ENCODE measurements around the gene DHH. TPM values are rescaled to one million over a fixed set of nuclear protein-coding genes. Genes with fewer than 3 reads are reported as not detected.
A peak's percentile ranks its signal among the peaks of the same experiment; 100 is the strongest.

Gene DHH
- total and polyA plus RNA-seq, 9 of the 15 experiments (the other 6 are each of a cell fraction or from before 2014, with no cell fraction given): 0.07 to 2.6 (median 0.54) TPM

DNA sequence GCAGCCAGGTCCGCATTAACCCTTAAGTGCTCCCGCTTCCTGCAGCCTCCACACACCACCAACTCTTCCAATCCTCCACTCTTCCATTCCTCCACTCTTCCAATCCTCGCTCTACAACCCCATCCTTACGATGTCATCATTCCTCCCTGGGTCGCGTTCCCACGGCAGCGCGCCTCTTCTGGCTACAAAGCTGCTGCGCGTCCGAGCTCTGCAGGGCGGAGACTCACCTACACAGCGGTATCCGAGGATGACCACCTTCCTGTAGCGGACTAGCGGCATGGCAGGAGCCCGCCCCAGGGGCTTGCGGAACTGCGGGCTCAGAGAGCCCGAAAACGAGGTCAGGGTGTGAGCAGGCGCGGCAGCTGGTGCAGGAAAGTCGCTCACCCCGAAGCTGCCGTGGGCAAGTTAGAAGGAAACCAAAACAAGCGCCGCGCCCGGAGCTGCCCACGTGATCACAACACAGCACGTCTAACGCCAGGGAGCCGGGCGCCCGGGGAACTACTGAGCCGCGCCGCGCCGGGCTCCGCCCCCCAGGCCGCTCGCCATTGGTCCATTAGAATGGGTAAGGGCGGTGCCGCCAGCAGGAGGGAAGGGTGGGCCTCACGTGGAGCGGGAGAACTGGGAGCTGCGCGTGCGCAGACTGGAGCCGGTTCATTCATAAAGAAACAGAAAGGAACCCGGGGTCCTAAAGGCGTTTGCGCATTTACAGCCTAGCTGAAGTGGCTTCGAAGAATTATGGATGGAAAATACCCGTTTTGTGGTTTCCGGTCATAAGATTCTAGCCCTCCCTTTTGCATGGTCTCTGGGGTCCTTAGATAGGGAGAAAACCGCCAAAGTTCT, 24.9 kb downstream of the DHH start, which contains the start of gene RHEBL1 (continued):
- no peak for TF ChIP-seq ZBTB12 (CRISPR knock-in tag; IDR thresholded peaks at IDR 0.05)
- peak; percentile 88 for TF ChIP-seq ATF7 (IDR thresholded peaks at IDR 0.05)
- TF ChIP-seq, protein P1, sequence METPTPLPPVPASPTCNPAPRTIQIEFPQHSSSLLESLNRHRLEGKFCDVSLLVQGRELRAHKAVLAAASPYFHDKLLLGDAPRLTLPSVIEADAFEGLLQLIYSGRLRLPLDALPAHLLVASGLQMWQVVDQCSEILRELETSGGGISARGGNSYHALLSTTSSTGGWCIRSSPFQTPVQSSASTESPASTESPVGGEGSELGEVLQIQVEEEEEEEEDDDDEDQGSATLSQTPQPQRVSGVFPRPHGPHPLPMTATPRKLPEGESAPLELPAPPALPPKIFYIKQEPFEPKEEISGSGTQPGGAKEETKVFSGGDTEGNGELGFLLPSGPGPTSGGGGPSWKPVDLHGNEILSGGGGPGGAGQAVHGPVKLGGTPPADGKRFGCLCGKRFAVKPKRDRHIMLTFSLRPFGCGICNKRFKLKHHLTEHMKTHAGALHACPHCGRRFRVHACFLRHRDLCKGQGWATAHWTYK (CRISPR knock-in tag; IDR thresholded peaks at IDR 0.05): no peak
- TF ChIP-seq GATA2 (CRISPR knock-in tag; IDR thresholded peaks at IDR 0.05): no peak
- TF ChIP-seq ERF (CRISPR knock-in tag; IDR thresholded peaks at IDR 0.05): no peak
- peak; percentile 72 for TF ChIP-seq CREB1 (IDR thresholded peaks at IDR 0.05)
- no peak; the same call in 1 of the 2 replicates for TF ChIP-seq CREB1 (CRISPR knock-in tag; IDR thresholded peaks at IDR 0.05)
- TF ChIP-seq CBX1 (IDR thresholded peaks at IDR 0.05; ENCODE audit: low read depth): no peak
- no peak for TF ChIP-seq NFIC (IDR thresholded peaks at IDR 0.05)
- peak; percentile 89 for TF ChIP-seq FOXP1 (CRISPR knock-in tag; IDR thresholded peaks at IDR 0.05)
- TF ChIP-seq, protein P2, sequence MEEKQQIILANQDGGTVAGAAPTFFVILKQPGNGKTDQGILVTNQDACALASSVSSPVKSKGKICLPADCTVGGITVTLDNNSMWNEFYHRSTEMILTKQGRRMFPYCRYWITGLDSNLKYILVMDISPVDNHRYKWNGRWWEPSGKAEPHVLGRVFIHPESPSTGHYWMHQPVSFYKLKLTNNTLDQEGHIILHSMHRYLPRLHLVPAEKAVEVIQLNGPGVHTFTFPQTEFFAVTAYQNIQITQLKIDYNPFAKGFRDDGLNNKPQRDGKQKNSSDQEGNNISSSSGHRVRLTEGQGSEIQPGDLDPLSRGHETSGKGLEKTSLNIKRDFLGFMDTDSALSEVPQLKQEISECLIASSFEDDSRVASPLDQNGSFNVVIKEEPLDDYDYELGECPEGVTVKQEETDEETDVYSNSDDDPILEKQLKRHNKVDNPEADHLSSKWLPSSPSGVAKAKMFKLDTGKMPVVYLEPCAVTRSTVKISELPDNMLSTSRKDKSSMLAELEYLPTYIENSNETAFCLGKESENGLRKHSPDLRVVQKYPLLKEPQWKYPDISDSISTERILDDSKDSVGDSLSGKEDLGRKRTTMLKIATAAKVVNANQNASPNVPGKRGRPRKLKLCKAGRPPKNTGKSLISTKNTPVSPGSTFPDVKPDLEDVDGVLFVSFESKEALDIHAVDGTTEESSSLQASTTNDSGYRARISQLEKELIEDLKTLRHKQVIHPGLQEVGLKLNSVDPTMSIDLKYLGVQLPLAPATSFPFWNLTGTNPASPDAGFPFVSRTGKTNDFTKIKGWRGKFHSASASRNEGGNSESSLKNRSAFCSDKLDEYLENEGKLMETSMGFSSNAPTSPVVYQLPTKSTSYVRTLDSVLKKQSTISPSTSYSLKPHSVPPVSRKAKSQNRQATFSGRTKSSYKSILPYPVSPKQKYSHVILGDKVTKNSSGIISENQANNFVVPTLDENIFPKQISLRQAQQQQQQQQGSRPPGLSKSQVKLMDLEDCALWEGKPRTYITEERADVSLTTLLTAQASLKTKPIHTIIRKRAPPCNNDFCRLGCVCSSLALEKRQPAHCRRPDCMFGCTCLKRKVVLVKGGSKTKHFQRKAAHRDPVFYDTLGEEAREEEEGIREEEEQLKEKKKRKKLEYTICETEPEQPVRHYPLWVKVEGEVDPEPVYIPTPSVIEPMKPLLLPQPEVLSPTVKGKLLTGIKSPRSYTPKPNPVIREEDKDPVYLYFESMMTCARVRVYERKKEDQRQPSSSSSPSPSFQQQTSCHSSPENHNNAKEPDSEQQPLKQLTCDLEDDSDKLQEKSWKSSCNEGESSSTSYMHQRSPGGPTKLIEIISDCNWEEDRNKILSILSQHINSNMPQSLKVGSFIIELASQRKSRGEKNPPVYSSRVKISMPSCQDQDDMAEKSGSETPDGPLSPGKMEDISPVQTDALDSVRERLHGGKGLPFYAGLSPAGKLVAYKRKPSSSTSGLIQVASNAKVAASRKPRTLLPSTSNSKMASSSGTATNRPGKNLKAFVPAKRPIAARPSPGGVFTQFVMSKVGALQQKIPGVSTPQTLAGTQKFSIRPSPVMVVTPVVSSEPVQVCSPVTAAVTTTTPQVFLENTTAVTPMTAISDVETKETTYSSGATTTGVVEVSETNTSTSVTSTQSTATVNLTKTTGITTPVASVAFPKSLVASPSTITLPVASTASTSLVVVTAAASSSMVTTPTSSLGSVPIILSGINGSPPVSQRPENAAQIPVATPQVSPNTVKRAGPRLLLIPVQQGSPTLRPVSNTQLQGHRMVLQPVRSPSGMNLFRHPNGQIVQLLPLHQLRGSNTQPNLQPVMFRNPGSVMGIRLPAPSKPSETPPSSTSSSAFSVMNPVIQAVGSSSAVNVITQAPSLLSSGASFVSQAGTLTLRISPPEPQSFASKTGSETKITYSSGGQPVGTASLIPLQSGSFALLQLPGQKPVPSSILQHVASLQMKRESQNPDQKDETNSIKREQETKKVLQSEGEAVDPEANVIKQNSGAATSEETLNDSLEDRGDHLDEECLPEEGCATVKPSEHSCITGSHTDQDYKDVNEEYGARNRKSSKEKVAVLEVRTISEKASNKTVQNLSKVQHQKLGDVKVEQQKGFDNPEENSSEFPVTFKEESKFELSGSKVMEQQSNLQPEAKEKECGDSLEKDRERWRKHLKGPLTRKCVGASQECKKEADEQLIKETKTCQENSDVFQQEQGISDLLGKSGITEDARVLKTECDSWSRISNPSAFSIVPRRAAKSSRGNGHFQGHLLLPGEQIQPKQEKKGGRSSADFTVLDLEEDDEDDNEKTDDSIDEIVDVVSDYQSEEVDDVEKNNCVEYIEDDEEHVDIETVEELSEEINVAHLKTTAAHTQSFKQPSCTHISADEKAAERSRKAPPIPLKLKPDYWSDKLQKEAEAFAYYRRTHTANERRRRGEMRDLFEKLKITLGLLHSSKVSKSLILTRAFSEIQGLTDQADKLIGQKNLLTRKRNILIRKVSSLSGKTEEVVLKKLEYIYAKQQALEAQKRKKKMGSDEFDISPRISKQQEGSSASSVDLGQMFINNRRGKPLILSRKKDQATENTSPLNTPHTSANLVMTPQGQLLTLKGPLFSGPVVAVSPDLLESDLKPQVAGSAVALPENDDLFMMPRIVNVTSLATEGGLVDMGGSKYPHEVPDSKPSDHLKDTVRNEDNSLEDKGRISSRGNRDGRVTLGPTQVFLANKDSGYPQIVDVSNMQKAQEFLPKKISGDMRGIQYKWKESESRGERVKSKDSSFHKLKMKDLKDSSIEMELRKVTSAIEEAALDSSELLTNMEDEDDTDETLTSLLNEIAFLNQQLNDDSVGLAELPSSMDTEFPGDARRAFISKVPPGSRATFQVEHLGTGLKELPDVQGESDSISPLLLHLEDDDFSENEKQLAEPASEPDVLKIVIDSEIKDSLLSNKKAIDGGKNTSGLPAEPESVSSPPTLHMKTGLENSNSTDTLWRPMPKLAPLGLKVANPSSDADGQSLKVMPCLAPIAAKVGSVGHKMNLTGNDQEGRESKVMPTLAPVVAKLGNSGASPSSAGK (IDR thresholded peaks at IDR 0.05): peak; percentile 83
- peak; percentile 93 for TF ChIP-seq RBFOX2 (IDR thresholded peaks at IDR 0.05; ENCODE audit: low read depth, low read length)
- peak; percentile 75 for TF ChIP-seq MTA1 (IDR thresholded peaks at IDR 0.05; ENCODE audit: borderline replicate concordance)
- no peak for TF ChIP-seq ASH1L (IDR thresholded peaks at IDR 0.05; ENCODE audit: borderline replicate concordance, low read depth, partially characterized antibody)
- TF ChIP-seq ELF1 (tag; IDR thresholded peaks at IDR 0.05): no peak
